H1 (cell line): ENCODE results near the gene ZNF837. TPM values are rescaled to one million over a fixed set of nuclear protein-coding genes. Genes with fewer than 3 reads are reported as not detected.

Experiments
- CTCF ChIA-PET: fragments of 300-600 bp; sonication (Branson Sonifier 250); formaldehyde crosslinking; loops from one replicate; lab custom pipeline; 2021; ENCODE audit not compliant: partially characterized antibody; lab: Charles Lee
- POLR2A ChIA-PET: fragments of 300-600 bp; sonication (Branson Sonifier 250); formaldehyde crosslinking; loops from one replicate; lab custom pipeline; 2021; ENCODE audit warnings: inconsistent platforms; ENCODE audit not compliant: partially characterized antibody; lab: Charles Lee
- DNase-seq, 2 experiments: peaks; one replicate each; pipeline versions ENCODE4 v3.0.0 to v3.0.0-alpha.2; 2010 to 2022; ENCODE audit warnings: low spot score in 2 of 2, low read depth in 1 of 2, mixed read lengths in 1 of 2
- FAIRE-seq: peaks from 2 replicates; lab custom pipeline; 2011; peaks lifted over from hg19 to GRCh38; lab: Jason Lieb, UNC
- H2AFZ ChIP-seq: 2 replicates; pipeline ENCODE4 v1.8.1; 2012; ENCODE audit warnings: low read length, inconsistent platforms
- H2AK5ac ChIP-seq: 2 replicates; pipeline ENCODE4 v1.6.1; 2013; ENCODE audit warnings: low read depth, low read length
- H2BK120ac ChIP-seq: replicated peaks from 2 replicates; pipeline ENCODE3; 2013; ENCODE audit warnings: low read depth, low read length, inconsistent platforms
- H2BK12ac ChIP-seq: 2 replicates; pipeline ENCODE4 v1.6.1; 2013; ENCODE audit warnings: low read depth, low read length
- H2BK15ac ChIP-seq: 2 replicates; pipeline ENCODE4 v1.6.1; 2013; ENCODE audit warnings: low read length
- H2BK20ac ChIP-seq: 2 replicates; pipeline ENCODE4 v1.6.1; 2013; ENCODE audit warnings: low read length
- H2BK5ac ChIP-seq: 2 replicates; pipeline ENCODE4 v1.6.1; 2013; ENCODE audit warnings: low read depth, low read length
- H3K14ac ChIP-seq: 2 replicates; pipeline ENCODE4 v1.6.1; 2013; ENCODE audit warnings: inconsistent platforms; ENCODE audit not compliant: insufficient read length
- H3K18ac ChIP-seq: 2 replicates; pipeline ENCODE4 v1.6.1; 2013; ENCODE audit warnings: low read length; ENCODE audit errors: extremely low read depth
- H3K23ac ChIP-seq: 2 replicates; pipeline ENCODE4 v1.6.1; 2013; ENCODE audit warnings: inconsistent platforms; ENCODE audit not compliant: insufficient read length
- H3K23me2 ChIP-seq: 2 replicates; pipeline ENCODE4 v1.6.1; 2013; ENCODE audit warnings: low read depth, low read length
- H3K27ac ChIP-seq: 2 replicates; pipeline ENCODE4 v1.6.1; 2011; ENCODE audit warnings: low read depth, low read length, inconsistent platforms
- H3K27me3 ChIP-seq, 4 experiments: replicated peaks in 1 of 4; 1 replicate in 1 of 4; 2 replicates in 3 of 4; pipeline versions ENCODE4 v1.6.1 to v1.8.1; 2011 to 2013; ENCODE audit warnings: low read length in 3 of 4, mild to moderate bottlenecking in 3 of 4, inconsistent platforms in 2 of 4, mixed read lengths in 2 of 4, moderate library complexity in 1 of 4; ENCODE audit not compliant: control insufficient read depth in 3 of 4, insufficient read depth in 3 of 4; ENCODE audit errors: extremely low read depth in 1 of 4
- H3K36me3 ChIP-seq, 4 experiments: 2 replicates each; pipeline versions ENCODE4 v1.6.1 to v1.8.1; 2011 to 2013; ENCODE audit warnings: mild to moderate bottlenecking in 4 of 4, low read length in 3 of 4, moderate library complexity in 2 of 4, control low read depth in 1 of 4, inconsistent platforms in 1 of 4; ENCODE audit not compliant: insufficient read depth in 4 of 4, control insufficient read depth in 2 of 4
- H3K4ac ChIP-seq: replicated peaks from 2 replicates; pipeline ENCODE3; 2013; ENCODE audit warnings: low read length, low read depth, mixed read lengths, inconsistent platforms; ENCODE audit not compliant: insufficient read length
- H3K4me1 ChIP-seq, 4 experiments: replicated peaks in 1 of 4; 1 replicate in 1 of 4; 2 replicates in 3 of 4; pipeline versions ENCODE4 v1.6.1 to v1.8.1; 2011 to 2013; ENCODE audit warnings: low read length in 3 of 4, inconsistent platforms in 2 of 4, mixed read lengths in 1 of 4; ENCODE audit not compliant: insufficient read depth in 4 of 4, control insufficient read depth in 3 of 4
- H3K4me2 ChIP-seq, 2 experiments: 2 replicates each; pipeline versions ENCODE4 v1.6.1 to v1.8.1; 2011 to 2013; ENCODE audit warnings: low read depth in 2 of 2, low read length in 2 of 2, control low read depth in 1 of 2, inconsistent platforms in 1 of 2, mild to moderate bottlenecking in 1 of 2; ENCODE audit not compliant: insufficient read depth in 1 of 2
- H3K4me3 ChIP-seq, 4 experiments: fragments of 200-600, 300-600 bp in 1 of 4; sonication (generic), shearing (Covaris generic), sonication (Bioruptor Twin) in 1 of 4; 2 replicates each; pipeline versions ENCODE4 v1.5.1 to v1.8.1; 2011 to 2016; ENCODE audit warnings: low read length in 4 of 4, low read depth in 3 of 4, control low read depth in 2 of 4, inconsistent platforms in 2 of 4, mild to moderate bottlenecking in 2 of 4, mixed read lengths in 1 of 4, moderate library complexity in 1 of 4; ENCODE audit not compliant: insufficient read depth in 2 of 4; ENCODE audit errors: extremely low read depth in 1 of 4
- H3K56ac ChIP-seq: replicated peaks from 2 replicates; pipeline ENCODE3; 2013; ENCODE audit warnings: low read depth, mild to moderate bottlenecking, mixed read lengths, low read length, inconsistent platforms; ENCODE audit not compliant: insufficient read length
- H3K79me1 ChIP-seq: 2 replicates; pipeline ENCODE4 v1.6.1; 2013; ENCODE audit warnings: low read depth, low read length, control low read depth
- H3K79me2 ChIP-seq, 2 experiments: 2 replicates each; pipeline versions ENCODE4 v1.6.1 to v1.8.1; 2012 to 2013; ENCODE audit warnings: low read length in 2 of 2, mild to moderate bottlenecking in 2 of 2, inconsistent platforms in 1 of 2; ENCODE audit not compliant: insufficient read depth in 2 of 2, control insufficient read depth in 1 of 2
- H3K9ac ChIP-seq, 4 experiments: replicated peaks in 1 of 4; 1 replicate in 1 of 4; 2 replicates in 3 of 4; pipeline versions ENCODE4 v1.6.1 to v1.8.1; 2011 to 2013; ENCODE audit warnings: low read depth in 3 of 4, low read length in 3 of 4, control low read depth in 2 of 4, mild to moderate bottlenecking in 2 of 4, moderate library complexity in 2 of 4, inconsistent platforms in 1 of 4; ENCODE audit errors: extremely low read depth in 1 of 4
- H3K9me3 ChIP-seq, 2 experiments: 2 replicates each; pipeline versions ENCODE4 v1.6.1 to v1.8.1; 2012 to 2013; ENCODE audit warnings: mild to moderate bottlenecking in 2 of 2, moderate library complexity in 2 of 2, control low read depth in 1 of 2, inconsistent platforms in 1 of 2, low read depth in 1 of 2, low read length in 1 of 2, mixed read lengths in 1 of 2; ENCODE audit not compliant: insufficient read depth in 2 of 2
- H4K20me1 ChIP-seq, 2 experiments: replicated peaks in 1 of 2; 2 replicates each; pipeline versions ENCODE3 to v1.8.1; 2011 to 2013; ENCODE audit warnings: inconsistent platforms in 2 of 2, low read length in 2 of 2, mild to moderate bottlenecking in 1 of 2; ENCODE audit not compliant: insufficient read depth in 2 of 2, control insufficient read depth in 1 of 2
- H4K5ac ChIP-seq: 2 replicates; pipeline ENCODE4 v1.6.1; 2013; ENCODE audit warnings: low read length, low read depth, mixed read lengths, inconsistent platforms; ENCODE audit not compliant: insufficient read length
- H4K8ac ChIP-seq: 2 replicates; pipeline ENCODE4 v1.8.0; 2013; ENCODE audit warnings: mild to moderate bottlenecking, moderate library complexity, low read length, inconsistent platforms; ENCODE audit not compliant: insufficient read depth; ENCODE audit errors: extremely low read depth
- H4K91ac ChIP-seq: replicated peaks from 2 replicates; pipeline ENCODE3; 2013; ENCODE audit warnings: low read length, mixed read lengths, inconsistent platforms; ENCODE audit not compliant: insufficient read length
- BRCA1 ChIP-seq: IDR thresholded peaks from 2 replicates; pipeline ENCODE4 v1.6.1; 2012; ENCODE audit warnings: low read depth, low read length, improper control_type of control experiment
- EP300 ChIP-seq, 2 experiments: IDR thresholded peaks; 1 replicate in 1 of 2; 2 replicates in 1 of 2; pipeline ENCODE4 v1.6.1; 2011 to 2012; ENCODE audit warnings: low read depth in 2 of 2, low read length in 2 of 2, mild to moderate bottlenecking in 2 of 2, borderline replicate concordance in 1 of 2, inconsistent platforms in 1 of 2, moderate library complexity in 1 of 2
- EZH2 ChIP-seq: fragments of 200-600 bp; sonication (generic); IDR thresholded peaks from 2 replicates; pipeline ENCODE4 v1.7.1; 2012; ENCODE audit warnings: low read depth, mild to moderate bottlenecking, moderate library complexity, low read length, inconsistent platforms; ENCODE audit not compliant: severe bottlenecking
- WGBS, 2 experiments: shearing (Covaris generic) in 1 of 2; methylation state at CpG; one replicate each; pipeline versions ENCODE4 v1.1.6 to v1.1.7; 2013 to 2015; ENCODE audit warnings: low lambda C conversion rate in 2 of 2, mixed read lengths in 2 of 2, inconsistent platforms in 1 of 2, low coverage in 1 of 2, missing lambda C conversion rate in 1 of 2; ENCODE audit not compliant: insufficient replicate concordance in 2 of 2, insufficient coverage in 1 of 2, insufficient read length in 1 of 2; ENCODE audit errors: extremely low coverage in 1 of 2, missing lambda C conversion rate in 1 of 2; 5-methylcytosine and 5-hydroxymethylcytosine counted together
- polyA plus RNA-seq, 7 experiments: library from polyadenylated mRNA; depleted of rRNA in 3 of 7; stranded (reverse) in 5 of 7; unstranded in 2 of 7; fragments of >200 nt in 5 of 7; fragments of 200-250 nt in 2 of 7; gene quantifications; 1 replicate in 5 of 7; 2 replicates in 1 of 7; 4 replicates in 1 of 7; pipeline versions ENCODE4 v1.2.1 to v1.2.3, GENCODE V29; 2011 to 2013; ENCODE audit warnings: missing spikeins in 2 of 7, mixed read lengths in 2 of 7
- total RNA-seq: library from RNA; stranded (reverse); fragmentation: NEBNext Ultra II Directional; extraction: Animal tissue kit (Norgen Biotek cat#: 25700); gene quantifications from 2 replicates; pipeline ENCODE4 v1.2.1, GENCODE V29; 2021

Gene ZNF837
- total and polyA plus RNA-seq, 2 of the 8 experiments (the other 6 are each of a cell fraction or from before 2014, with no cell fraction given), result 1.9 to 3.3 TPM

- H3K9me3 ChIP-seq, result no peaks in the 10 kb centered on the region
- H3K9ac ChIP-seq, result no peak overlapping the region
- H3K4ac ChIP-seq, result no peak overlapping the region
- H3K27ac ChIP-seq, result no peak overlapping the region
- H3K18ac ChIP-seq, result no peak overlapping the region
- peaks cover 2% of the 10 kb centered on the region; the same call in 1 of the 2 replicates for H3K79me1 ChIP-seq
- no peak overlapping the region for H4K8ac ChIP-seq
- FAIRE-seq (no peak), DNase-seq (no peak)
- H4K20me1 ChIP-seq, result peaks cover 11 to 14% of the 10 kb centered on the region in 2 experiments
- no peak overlapping the region for H3K56ac ChIP-seq
- H3K36me3 ChIP-seq, result peaks cover 9 to 24% (median 22%) of the 10 kb centered on the region in 4 experiments
- H2AK5ac ChIP-seq, result no peak overlapping the region
- H2BK15ac ChIP-seq, result no peak overlapping the region
- H3K14ac ChIP-seq, result no peak overlapping the region
- no peak overlapping the region for H4K91ac ChIP-seq
- H4K5ac ChIP-seq, result no peak overlapping the region
- no peak overlapping the region for H2BK12ac ChIP-seq
- no peak overlapping the region for H2AFZ ChIP-seq
- CTCF ChIA-PET, result interaction anchor here (0.6 to 2.8 kb wide), 2 partner anchors 9 to 122 kb away, joined by 3 to 7 read pairs; partner anchors contain the start of gene ZBTB45
- peak; percentile 7 for TF ChIP-seq EZH2
- no peak for TF ChIP-seq BRCA1
- TF ChIP-seq EP300 (IDR thresholded peaks at IDR 0.05; ENCODE audit: borderline replicate concordance in 1 of 2, low read depth in 2 of 2, low read length in 2 of 2), result peak in 1 of 2 experiments; percentile 23; a peak in 1 of 3 replicates
- TF ChIP-seq, all 59 proteins: peak for 2
- no peak overlapping the region for H2BK120ac ChIP-seq
- POLR2A ChIA-PET, result interaction anchor here (0.6 to 7.2 kb wide), 9 partner anchors 10 to 122 kb away, joined by 3 to 78 read pairs (median 4); partner anchors contain the start of genes RPS5, ZBTB45, ZNF497 and ZNF584
- H3K79me2 ChIP-seq, result no peaks in the 10 kb centered on the region
- H3K27me3 ChIP-seq, result peaks cover 3 to 17% (median 11%) of the 10 kb centered on the region in 4 experiments; a peak in 6 of 7 replicates
- no peak overlapping the region for H3K23ac ChIP-seq
- WGBS, 2 experiments, result 90% methylated on average over 7 of the region's 7 CpGs; no CpG with 5 or more reads in 1 of the 2 experiments
- H3K4me1 ChIP-seq, result peaks cover 0 to 27% (median 17%) of the 10 kb centered on the region in 4 experiments; a peak in 5 of 7 replicates
- no peak overlapping the region; a peak in 1 of 4 replicates for H3K4me2 ChIP-seq
- no peak overlapping the region for H2BK20ac ChIP-seq
- H3K23me2 ChIP-seq, result peaks cover 12% of the 10 kb centered on the region
- H3K4me3 ChIP-seq, result no peak overlapping the region
- H2BK5ac ChIP-seq, result no peak overlapping the region
Observed at GRCh38 chr19:58397533-58398037, 16.8 kb upstream of the ZNF837 start.
